Left hindlimb (tissue), 1 donor: ENCODE data around the gene SLC10A7.

Source experiments
- DNase-seq: peaks from one replicate; pipeline ENCODE4 v3.0.0-alpha.2; 2018

Gene SLC10A7

GRCh38 chr4:146245850-146246249 is 275.9 kb downstream of the SLC10A7 start:
- DNase-seq: no peak

DNA sequence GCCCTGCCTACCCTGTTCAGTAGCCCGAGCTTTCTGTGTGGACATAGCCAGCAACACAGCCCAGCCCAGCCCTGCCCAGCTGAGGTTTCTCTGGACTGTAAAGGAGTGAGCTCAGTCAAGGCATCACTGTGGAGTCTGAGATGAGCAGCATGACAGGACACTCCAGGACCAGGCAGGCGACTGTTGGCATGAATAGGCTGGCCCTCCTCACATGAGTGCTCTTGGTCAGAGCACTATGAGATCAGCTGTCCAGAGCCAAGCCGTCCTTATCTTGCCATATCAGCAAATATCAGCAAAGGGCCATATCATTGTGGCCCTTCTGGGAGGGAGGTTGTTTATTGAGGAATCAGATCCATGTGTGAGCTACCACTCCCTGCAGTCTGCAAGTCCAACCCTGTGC is 276.5 kb downstream of the SLC10A7 start:
- no peak for DNase-seq

DNA sequence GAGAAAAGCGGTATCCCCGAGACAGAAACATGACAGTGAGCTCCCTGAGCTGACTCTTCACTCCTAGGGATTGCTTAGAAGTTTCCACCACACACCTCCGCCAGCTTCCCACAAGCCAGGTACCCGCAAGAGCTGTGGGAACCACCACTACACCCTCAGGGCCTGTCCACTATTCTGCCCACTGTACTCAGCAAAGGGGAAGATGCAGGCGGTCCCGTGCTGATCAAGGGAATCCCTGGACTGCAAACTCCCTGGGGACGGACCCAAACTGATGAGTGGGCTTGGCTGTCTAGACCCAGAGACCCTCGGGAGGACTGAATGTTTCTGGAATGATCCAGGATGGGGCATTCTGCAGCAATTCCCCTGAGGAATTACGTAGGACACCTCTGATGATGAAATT is 277.2 kb downstream of the SLC10A7 start:
- DNase-seq: no peak

GRCh38 chr4:146243883-146244277 is 277.9 kb downstream of the SLC10A7 start:
- DNase-seq: no peak

DNA sequence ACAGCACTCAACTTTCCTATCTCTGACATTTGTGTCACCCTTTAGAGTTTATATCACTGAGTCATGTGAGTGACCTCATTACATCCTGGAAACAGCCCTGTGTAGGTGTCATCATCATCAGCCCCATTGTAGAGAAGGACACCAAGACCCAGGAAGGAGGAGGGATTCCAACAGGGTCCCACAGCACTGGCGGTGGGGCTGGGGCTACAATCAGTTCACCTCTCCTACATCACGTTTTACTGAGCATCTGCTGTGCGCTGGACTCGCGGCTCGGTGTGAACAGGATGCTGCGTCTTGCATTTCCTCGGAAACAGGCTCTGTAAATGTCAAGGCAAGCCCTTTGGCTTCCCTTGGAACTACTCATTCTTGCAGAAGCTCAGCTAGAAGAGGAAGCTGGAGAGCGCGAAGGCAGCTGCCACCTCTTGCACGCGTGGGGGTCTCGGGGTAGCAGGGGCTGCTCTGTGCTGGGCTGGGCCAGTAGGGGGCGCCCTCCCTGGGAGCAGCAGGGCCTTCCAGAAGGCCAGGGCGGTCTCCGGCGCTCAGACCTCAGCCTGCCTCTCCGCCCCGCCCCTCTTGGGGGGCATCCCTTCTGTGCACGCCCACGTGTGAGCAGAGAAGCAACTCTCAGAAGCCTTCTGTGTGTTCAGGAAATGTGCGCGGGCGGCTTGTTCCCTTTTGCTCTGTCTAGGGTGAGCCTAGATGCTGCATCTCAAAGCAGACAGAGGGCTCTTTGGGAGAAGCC is 278.4 kb downstream of the SLC10A7 start:
- no peak for DNase-seq

- DNase-seq: no peak
Observed at GRCh38 chr4:146238107-146238506, 283.6 kb downstream of the SLC10A7 start.

GRCh38 chr4:146237092-146237491 is 284.6 kb downstream of the SLC10A7 start:
- DNase-seq: no peak

DNA sequence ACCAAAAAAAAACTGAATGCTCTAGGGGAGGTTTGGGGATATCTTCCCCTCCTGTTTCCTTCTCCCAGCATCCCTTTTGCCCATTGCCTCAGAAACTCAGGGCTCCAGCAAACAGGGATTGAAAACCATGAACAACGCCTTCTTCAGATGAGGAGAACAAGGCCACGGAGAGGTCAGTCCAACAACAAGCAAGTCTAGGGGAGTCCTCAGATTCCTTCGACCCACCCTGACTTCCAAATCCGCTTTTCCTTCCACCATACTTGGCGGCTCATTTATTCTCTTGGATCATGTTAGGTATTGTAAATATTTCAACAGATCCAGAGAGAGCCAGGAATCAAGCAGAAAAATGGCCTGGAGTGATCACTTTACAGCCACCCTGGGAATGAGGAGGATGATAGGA is 285.5 kb downstream of the SLC10A7 start:
- no peak for DNase-seq

DNA sequence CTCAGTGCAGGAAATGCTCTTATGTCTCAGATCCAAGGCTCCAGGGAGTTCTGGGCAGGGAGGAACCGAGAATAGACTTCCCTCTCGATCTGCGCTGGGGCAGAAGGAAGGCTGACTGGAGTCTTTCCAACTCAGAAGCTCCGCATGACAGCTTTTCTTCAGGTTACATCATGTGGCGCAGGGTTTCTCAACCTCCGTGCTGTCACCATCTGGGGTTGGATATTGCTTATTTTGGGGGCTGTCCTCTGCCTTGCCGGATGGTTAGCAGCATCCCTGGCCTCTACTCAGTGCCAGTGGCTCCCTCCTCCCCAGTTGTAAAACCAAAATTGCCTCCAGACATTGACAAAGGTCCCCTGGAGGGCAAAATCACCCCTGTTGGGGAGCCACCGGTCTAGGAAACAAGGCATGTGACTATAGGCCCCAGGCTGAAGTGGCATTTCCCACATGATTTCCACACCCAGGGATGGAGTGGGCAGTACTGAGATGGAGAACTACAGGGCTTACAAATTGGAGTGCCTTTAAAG is 286.0 kb downstream of the SLC10A7 start:
- DNase-seq: no peak

DNA sequence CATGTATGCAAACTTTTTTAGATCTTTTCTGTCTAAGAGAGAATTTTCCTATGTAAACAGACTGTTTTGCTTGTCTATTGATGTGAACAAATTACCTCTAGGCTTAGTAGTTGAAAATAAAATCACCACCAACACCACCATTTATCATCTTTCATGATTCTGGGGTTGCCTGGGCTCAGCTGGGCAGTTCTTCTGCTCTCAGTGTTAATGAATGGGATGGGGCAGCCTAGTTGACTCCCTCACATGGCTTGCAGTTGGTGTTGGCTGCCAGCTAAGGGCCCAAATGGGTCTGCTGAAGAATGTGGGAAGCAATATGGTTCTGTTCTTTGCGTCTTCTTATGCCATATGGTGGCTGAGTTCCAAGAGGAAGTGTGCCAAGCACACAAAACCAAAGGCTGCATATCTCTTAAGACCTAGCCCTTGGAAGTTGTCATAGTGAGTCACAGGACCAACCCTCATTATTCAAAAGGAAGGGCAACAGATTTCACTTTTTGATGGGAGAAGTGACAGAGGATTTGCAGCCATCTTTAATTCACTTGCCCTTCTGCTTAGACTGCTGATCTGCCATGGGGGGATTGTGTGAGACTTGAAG is 289.5 kb downstream of the SLC10A7 start:
- no peak for DNase-seq

GRCh38 chr4:146229406-146229805 is 292.3 kb downstream of the SLC10A7 start:
- DNase-seq: no peak

- DNase-seq: no peak
Observed at GRCh38 chr4:146224326-146224966, 297.3 kb downstream of the SLC10A7 start.

GRCh38 chr4:146222313-146222712 is 299.4 kb downstream of the SLC10A7 start:
- DNase-seq: no peak

GRCh38 chr4:146214238-146214637 is 307.5 kb downstream of the SLC10A7 start, which contains the start of gene REELD1:
REELD1 (plus strand) TSS chr4:146214538; CDS start chr4:146216953, 2,415 bp downstream.
- no peak for DNase-seq

- no peak for DNase-seq
Observed at GRCh38 chr4:146212781-146213180, 309.0 kb downstream of the SLC10A7 start.

DNA sequence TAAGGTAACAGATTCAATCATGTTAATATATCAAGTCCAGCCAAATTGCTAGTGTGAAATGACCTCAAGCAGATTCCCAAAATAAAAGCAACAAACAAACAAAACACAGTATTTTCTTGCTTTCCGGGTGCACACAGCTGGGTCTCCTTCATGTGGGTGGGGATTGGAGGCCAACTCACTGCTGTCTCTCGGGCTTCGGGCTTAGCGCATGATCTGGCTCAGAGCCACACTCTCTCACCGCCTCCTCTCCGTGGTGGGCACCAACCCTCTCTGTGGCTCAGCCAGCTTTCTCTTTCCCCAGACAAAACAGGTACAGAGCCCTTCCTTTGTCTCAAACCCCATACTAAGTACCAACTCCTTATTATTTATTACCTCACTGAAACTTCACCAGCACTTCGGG is 310.3 kb downstream of the SLC10A7 start:
- DNase-seq: no peak

GRCh38 chr4:146210890-146211289 is 310.9 kb downstream of the SLC10A7 start:
- DNase-seq: no peak

DNA sequence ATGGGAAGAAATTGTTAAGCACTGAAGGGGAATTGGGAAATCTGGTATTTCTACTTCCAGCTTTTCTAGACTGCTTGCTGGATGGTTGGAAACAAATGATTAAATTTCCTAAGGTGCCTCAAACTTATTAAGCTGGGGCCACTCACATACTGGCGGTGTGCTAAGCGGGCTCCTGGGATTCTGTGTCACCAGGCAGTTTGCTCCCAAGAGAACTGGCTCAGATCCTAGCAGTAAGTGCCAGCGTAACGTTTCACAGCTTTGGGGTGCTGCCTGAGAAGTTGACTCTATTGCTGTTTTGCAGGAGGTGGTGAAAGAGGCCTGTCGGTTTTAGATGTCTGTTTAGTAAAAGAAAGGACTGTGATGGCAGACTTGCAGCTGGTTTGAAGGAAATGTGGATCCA is 314.3 kb downstream of the SLC10A7 start:
- no peak for DNase-seq
